GM12878 (cell line): ENCODE measurements around the gene CD38. TPM values are rescaled to one million over a fixed set of nuclear protein-coding genes. Genes with fewer than 3 reads are reported as not detected.
A peak's percentile ranks its signal among the peaks of the same experiment; 100 is the strongest.

ENCODE experiments used
- ATAC-seq: fragments of 200-7000 bp; cut with Tn5 transposase; 3 replicates; pipeline ENCODE4 v1.9.1; 2020; ENCODE audit warnings: mild to moderate bottlenecking, moderate library complexity
- BruUV-seq: library from RNA; stranded (reverse); fragments of 400-500 nt; replicated peaks from 2 replicates; lab custom pipeline; 2021; lab: Mats Ljungman, UMichigan
- CTCF ChIA-PET: fragments of 300-600 bp; sonication (Branson Sonifier 250); formaldehyde crosslinking; extraction: SDS; loops from one replicate; lab custom pipeline; 2021; ENCODE audit warnings: inconsistent platforms; lab: Yijun Ruan, JAX
- POLR2A ChIA-PET: fragments of 350-600 bp; formaldehyde crosslinking; extraction: SDS; loops from one replicate; lab custom pipeline; 2021; ENCODE audit warnings: inconsistent platforms; lab: Charles Lee
- RAD21 ChIA-PET: fragments of 300-600 bp; sonication (Branson Sonifier 250); formaldehyde crosslinking; loops from one replicate; lab custom pipeline; 2023; ENCODE audit warnings: antibody characterized with exemption; ENCODE audit not compliant: unreplicated experiment; lab: Charles Lee
- SMC1A ChIA-PET: fragments of 300-600 bp; sonication (Branson Sonifier 250); formaldehyde crosslinking; loops from one replicate; lab custom pipeline; 2023; ENCODE audit not compliant: unreplicated experiment, uncharacterized antibody; lab: Charles Lee
- DNase-seq: peaks from one replicate; pipeline ENCODE4 v3.0.0-alpha.2; 2011; ENCODE audit warnings: low read depth, low spot score
- FAIRE-seq: peaks from 3 replicates; lab custom pipeline; 2011; peaks lifted over from hg19 to GRCh38; lab: Jason Lieb, UNC
- H2AFZ ChIP-seq: 2 replicates; pipeline ENCODE4 v1.6.0; 2011; ENCODE audit warnings: low read depth, low read length, control low read depth; ENCODE audit not compliant: control insufficient read depth
- H3K27ac ChIP-seq: 2 replicates; pipeline ENCODE4 v1.5.1; 2011; ENCODE audit warnings: control low read depth; ENCODE audit not compliant: control insufficient read depth, insufficient read depth
- H3K27me3 ChIP-seq, 2 experiments: replicated peaks in 1 of 2; 2 replicates each; pipeline versions ENCODE4 v1.6.0 to v1.6.1; 2011; ENCODE audit warnings: low read length in 1 of 2; ENCODE audit not compliant: control insufficient read depth in 2 of 2, insufficient read depth in 2 of 2
- H3K36me3 ChIP-seq, 2 experiments: 2 replicates each; pipeline ENCODE4 v1.5.1; 2011; ENCODE audit warnings: low read length in 1 of 2; ENCODE audit not compliant: control insufficient read depth in 2 of 2, insufficient read depth in 2 of 2
- H3K4me1 ChIP-seq: 2 replicates; pipeline ENCODE4 v1.6.1; 2011; ENCODE audit warnings: mild to moderate bottlenecking, low read length, moderate library complexity, mixed read lengths; ENCODE audit not compliant: control insufficient read depth, insufficient read depth
- H3K4me2 ChIP-seq: 2 replicates; pipeline ENCODE4 v1.6.0; 2011; ENCODE audit warnings: control low read depth; ENCODE audit not compliant: control insufficient read depth, insufficient read depth
- H3K4me3 ChIP-seq: fragments of 200-600 bp; sonication (generic); 2 replicates; pipeline ENCODE4 v1.5.1; 2016
- H3K79me2 ChIP-seq: 2 replicates; pipeline ENCODE4 v1.6.0; 2011; ENCODE audit warnings: low read length; ENCODE audit not compliant: control insufficient read depth, insufficient read depth
- H3K9ac ChIP-seq: 2 replicates; pipeline ENCODE4 v1.8.0; 2011; ENCODE audit warnings: low read length, control low read depth, mixed read lengths; ENCODE audit not compliant: control insufficient read depth, insufficient read depth
- H3K9me3 ChIP-seq: replicated peaks from 3 replicates; pipeline ENCODE4 v1.5.1; 2011; ENCODE audit warnings: mild to moderate bottlenecking, low read length; ENCODE audit not compliant: control insufficient read depth, insufficient read depth
- H4K20me1 ChIP-seq: 2 replicates; pipeline ENCODE4 v1.6.0; 2011; ENCODE audit not compliant: control insufficient read depth, insufficient read depth
- ETV6 ChIP-seq, 2 experiments: fragments of 450-650 bp in 1 of 2; IDR thresholded peaks in 1 of 2; conservative IDR thresholded peaks in 1 of 2; 2 replicates each; pipeline ENCODE4 v1.6.1; 2014; ENCODE audit warnings: antibody characterized with exemption in 1 of 2, borderline replicate concordance in 1 of 2, low read depth in 1 of 2, mild to moderate bottlenecking in 1 of 2, moderate library complexity in 1 of 2
- RELB ChIP-seq: fragments of 450-650 bp; IDR thresholded peaks from 2 replicates; pipeline ENCODE4 v1.6.1; 2017; ENCODE audit warnings: low read depth, mild to moderate bottlenecking, moderate library complexity
- RUNX3 ChIP-seq: IDR thresholded peaks from 2 replicates; pipeline ENCODE4 v1.6.1; 2012; ENCODE audit warnings: low read length, inconsistent platforms
- TARDBP ChIP-seq: IDR thresholded peaks from 2 replicates; pipeline ENCODE4 v1.6.1; 2016; ENCODE audit warnings: borderline replicate concordance
- ZNF217 ChIP-seq: fragments of 450-650 bp; IDR thresholded peaks from 2 replicates; pipeline ENCODE4 v1.6.1; 2017; ENCODE audit warnings: antibody characterized with exemption, mild to moderate bottlenecking
- ZNF687 ChIP-seq: fragments of 450-650 bp; IDR thresholded peaks from 2 replicates; pipeline ENCODE4 v1.6.1; 2017; ENCODE audit warnings: mild to moderate bottlenecking, moderate library complexity
- WGBS: methylation state at CpG from one replicate; pipeline ENCODE4 v1.1.6; 2016; ENCODE audit warnings: low lambda C conversion rate; ENCODE audit not compliant: insufficient replicate concordance, insufficient coverage; ENCODE audit errors: missing lambda C conversion rate; 5-methylcytosine and 5-hydroxymethylcytosine counted together
- in situ Hi-C: fragments of 300-500 bp; cut with MboI; formaldehyde crosslinking; loops from 9 replicates; pipeline ENCODE4 v1.14.3; 2018; ENCODE audit warnings: mixed read lengths
- intact Hi-C: fragments of 100-400 bp; cut with micrococcal nuclease; formaldehyde crosslinking; loops from one replicate; pipeline ENCODE4 v1.14.2; 2022; ENCODE audit not compliant: unreplicated experiment
- polyA plus RNA-seq, 11 experiments: library from polyadenylated mRNA; depleted of rRNA in 4 of 11; unstranded in 6 of 11; stranded (reverse) in 5 of 11; fragments of >200 nt; fragmentation: Nextera tagmentation in 4 of 11; fragmentation: Illumina TruSeq in 1 of 11; extraction: Ambion mirVana in 4 of 11; extraction: Trizol in 1 of 11; gene quantifications; 1 replicate in 1 of 11; 2 replicates in 10 of 11; pipeline versions ENCODE4 v1.2.1 to v1.2.3, GENCODE V29; 2011 to 2016; ENCODE audit warnings: inconsistent platforms in 2 of 11, missing spikeins in 2 of 11, low read depth in 1 of 11
- total RNA-seq, 4 experiments: library from RNA; depleted of rRNA in 3 of 4; stranded (reverse); fragments of >200 nt in 3 of 4; fragmentation: Illumina TruSeq in 1 of 4; extraction: Trizol in 1 of 4; gene quantifications; 2 replicates each; pipeline versions ENCODE4 v1.2.1 to v1.2.3, GENCODE V29; 2013 to 2021
- TF ChIP-seq, protein P1 (sequence below): fragments of 150-350 bp; IDR thresholded peaks from 2 replicates; pipeline ENCODE4 v1.6.1; 2016; ENCODE audit warnings: low read depth, low read length

Gene CD38
- total and polyA plus RNA-seq, 10 of the 15 experiments (the other 5 are each of a cell fraction or from before 2014, with no cell fraction given) = 3.5 to 39.8 (median 12.7) TPM

DNA sequence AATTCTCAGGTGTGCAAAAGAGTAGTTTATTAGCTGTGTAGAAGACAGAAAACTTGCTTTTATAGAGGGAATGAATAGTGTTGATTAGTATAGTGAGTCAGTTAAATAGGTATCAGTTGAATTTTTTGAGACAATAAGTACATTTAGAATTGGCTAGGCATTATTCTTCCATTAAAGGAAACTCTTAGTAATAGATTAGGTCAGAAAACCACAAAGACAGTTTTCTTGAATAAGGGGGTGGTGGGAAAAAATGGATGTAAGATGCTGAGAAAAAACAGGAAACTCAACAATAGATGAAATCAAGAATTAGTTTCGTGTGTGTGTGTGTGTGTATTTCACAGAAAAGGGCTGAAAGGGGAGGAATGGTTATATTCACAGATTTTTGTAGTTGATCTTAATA is 16.8 kb downstream of the CD38 start:
- H2AFZ ChIP-seq = no peak overlapping the region
- in situ Hi-C loops (no loop called here), intact Hi-C loops (no loop called here)
- no peak overlapping the region for H3K4me3 ChIP-seq
- CTCF ChIA-PET = interaction anchor here (0.7 to 0.9 kb wide), 3 partner anchors 11 to 39 kb away, joined by 3 read pairs; no protein-coding TSS in a partner anchor
- H3K4me2 ChIP-seq = no peak overlapping the region
- no peaks in the 10 kb centered on the region for H4K20me1 ChIP-seq
- H3K27ac ChIP-seq = no peak overlapping the region
- H3K9ac ChIP-seq = no peak overlapping the region
- H3K27me3 ChIP-seq = no peaks in the 10 kb centered on the region
- BruUV-seq = no TSS peak
- WGBS = 0% methylated on average over 1 of the region's 1 CpG
- H3K9me3 ChIP-seq = no peaks in the 10 kb centered on the region
- RAD21 ChIA-PET = interaction anchor here (0.9 to 2.5 kb wide), 3 partner anchors 15 to 45 kb away, joined by 3 to 7 read pairs (median 3); no protein-coding TSS in a partner anchor
- DNase-seq (no peak), ATAC-seq (peak; percentile 53), FAIRE-seq (peak; percentile 38)
- H3K79me2 ChIP-seq = no peaks in the 10 kb centered on the region
- POLR2A ChIA-PET = interaction anchor here (0.6 kb wide), 1 partner anchor 53 kb away, joined by 4 read pairs; no protein-coding TSS in a partner anchor
- no peaks in the 10 kb centered on the region; a peak in 1 of 4 replicates for H3K36me3 ChIP-seq
- SMC1A ChIA-PET = interaction anchor here (0.6 to 3.6 kb wide), 7 partner anchors 11 to 58 kb away, joined by 3 to 18 read pairs (median 4); no protein-coding TSS in a partner anchor
- peaks cover 7% of the 10 kb centered on the region; the same call in 1 of the 2 replicates for H3K4me1 ChIP-seq
- TF ChIP-seq ZNF217 = no peak
- TF ChIP-seq ETV6 (conservative IDR thresholded peaks at IDR 0.05 in 1 of 2, IDR thresholded peaks at IDR 0.05 in 1 of 2; ENCODE audit: borderline replicate concordance in 1 of 2, low read depth in 1 of 2) = peak in 1 of 2 experiments; percentile 23; a peak in 1 of 4 replicates
- TF ChIP-seq TARDBP = no peak
- TF ChIP-seq RUNX3 = peak; percentile 86
- TF ChIP-seq RELB = 0 out of 2 replicates have a peak, but pooled peaks have one; percentile 47
- no peak for TF ChIP-seq ZNF687
- TF ChIP-seq, protein P1, sequence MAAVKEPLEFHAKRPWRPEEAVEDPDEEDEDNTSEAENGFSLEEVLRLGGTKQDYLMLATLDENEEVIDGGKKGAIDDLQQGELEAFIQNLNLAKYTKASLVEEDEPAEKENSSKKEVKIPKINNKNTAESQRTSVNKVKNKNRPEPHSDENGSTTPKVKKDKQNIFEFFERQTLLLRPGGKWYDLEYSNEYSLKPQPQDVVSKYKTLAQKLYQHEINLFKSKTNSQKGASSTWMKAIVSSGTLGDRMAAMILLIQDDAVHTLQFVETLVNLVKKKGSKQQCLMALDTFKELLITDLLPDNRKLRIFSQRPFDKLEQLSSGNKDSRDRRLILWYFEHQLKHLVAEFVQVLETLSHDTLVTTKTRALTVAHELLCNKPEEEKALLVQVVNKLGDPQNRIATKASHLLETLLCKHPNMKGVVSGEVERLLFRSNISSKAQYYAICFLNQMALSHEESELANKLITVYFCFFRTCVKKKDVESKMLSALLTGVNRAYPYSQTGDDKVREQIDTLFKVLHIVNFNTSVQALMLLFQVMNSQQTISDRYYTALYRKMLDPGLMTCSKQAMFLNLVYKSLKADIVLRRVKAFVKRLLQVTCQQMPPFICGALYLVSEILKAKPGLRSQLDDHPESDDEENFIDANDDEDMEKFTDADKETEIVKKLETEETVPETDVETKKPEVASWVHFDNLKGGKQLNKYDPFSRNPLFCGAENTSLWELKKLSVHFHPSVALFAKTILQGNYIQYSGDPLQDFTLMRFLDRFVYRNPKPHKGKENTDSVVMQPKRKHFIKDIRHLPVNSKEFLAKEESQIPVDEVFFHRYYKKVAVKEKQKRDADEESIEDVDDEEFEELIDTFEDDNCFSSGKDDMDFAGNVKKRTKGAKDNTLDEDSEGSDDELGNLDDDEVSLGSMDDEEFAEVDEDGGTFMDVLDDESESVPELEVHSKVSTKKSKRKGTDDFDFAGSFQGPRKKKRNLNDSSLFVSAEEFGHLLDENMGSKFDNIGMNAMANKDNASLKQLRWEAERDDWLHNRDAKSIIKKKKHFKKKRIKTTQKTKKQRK = no peak
